ENCODE measurements around the gene ERN2. TPM values are rescaled to one million over a fixed set of nuclear protein-coding genes. Genes with fewer than 3 reads are reported as not detected.

ERN2 gene
- total RNA-seq, 1 experiment from 2014 or later: 0.47 TPM

- H2AFZ ChIP-seq (ENCODE audit: low read depth, low read length, poor library complexity, severe bottlenecking): no peak overlapping the region
- no peaks in the 10 kb centered on the region for H3K27me3 ChIP-seq (ENCODE audit: insufficient read depth, low read length)
- RAD21 ChIA-PET (ENCODE audit: low non-redundant PET in 1 of 2, low total read pairs in 2 of 2, uncharacterized antibody in 2 of 2, unreplicated experiment in 2 of 2): no interaction called here
- no peak for DNase-seq (ENCODE audit: low read depth, low spot score)
- no peaks in the 10 kb centered on the region for H3K9me3 ChIP-seq (ENCODE audit: control insufficient read depth in 1 of 2, insufficient read depth in 1 of 2, low read depth in 1 of 2, low read length in 2 of 2)
- no peak overlapping the region for H3K4me3 ChIP-seq (replicated peaks in 1 of 2; ENCODE audit: low read depth in 1 of 2, low read length in 2 of 2)
- peak; percentile 33 for ATAC-seq
- no TSS peak for BruUV-seq (replicated peaks)
- no peaks in the 10 kb centered on the region for H4K20me1 ChIP-seq (ENCODE audit: insufficient read depth)
- no peaks in the 10 kb centered on the region for H3K9me2 ChIP-seq (ENCODE audit: insufficient read depth)
- no peak for TF ChIP-seq SRF (IDR thresholded peaks at IDR 0.05; ENCODE audit: low read depth)
- POLR2A ChIA-PET: no interaction called here
- peaks cover 35 to 47% of the 10 kb centered on the region in 2 experiments for H3K36me3 ChIP-seq (ENCODE audit: control insufficient read depth in 1 of 2, insufficient read depth in 2 of 2, low read length in 2 of 2)
- peaks cover 16% of the 10 kb centered on the region for H3K79me2 ChIP-seq (ENCODE audit: insufficient read depth, low read length)
- no peak overlapping the region for H3K4me2 ChIP-seq (ENCODE audit: low read length)
- H3K27ac ChIP-seq (ENCODE audit: low read depth, low read length): no peak overlapping the region
- CTCF ChIA-PET: no interaction called here
- no peak overlapping the region for H3K9ac ChIP-seq (ENCODE audit: low read length)
- intact Hi-C loops (cut with micrococcal nuclease): no loop called here
- peaks cover 0 to 5% of the 10 kb centered on the region in 2 experiments; a peak in 1 of 4 replicates for H3K4me1 ChIP-seq (ENCODE audit: control insufficient read depth in 1 of 2, insufficient read depth in 2 of 2, low read length in 2 of 2)
Measured at GRCh38 chr16:23690771-23691482, 22.1 kb downstream of the ERN2 start.

- no peak overlapping the region for H3K4me3 ChIP-seq (replicated peaks in 1 of 2; ENCODE audit: low read depth in 1 of 2, low read length in 2 of 2)
- peaks cover 45 to 57% of the 10 kb centered on the region in 2 experiments for H3K36me3 ChIP-seq (ENCODE audit: control insufficient read depth in 1 of 2, insufficient read depth in 2 of 2, low read length in 2 of 2)
- H3K4me2 ChIP-seq (ENCODE audit: low read length): no peak overlapping the region
- H3K4me1 ChIP-seq (ENCODE audit: control insufficient read depth in 1 of 2, insufficient read depth in 2 of 2, low read length in 2 of 2): peaks cover 0 to 5% of the 10 kb centered on the region in 2 experiments; a peak in 1 of 4 replicates
- no peaks in the 10 kb centered on the region for H3K27me3 ChIP-seq (ENCODE audit: insufficient read depth, low read length)
- H2AFZ ChIP-seq (ENCODE audit: low read depth, low read length, poor library complexity, severe bottlenecking): no peak overlapping the region
- TSS peak; percentile 54 for BruUV-seq (replicated peaks)
- ChIA-PET RAD21 (ENCODE audit: low non-redundant PET in 1 of 2, low total read pairs in 2 of 2, uncharacterized antibody in 2 of 2, unreplicated experiment in 2 of 2) (no interaction called here), CTCF (no interaction called here), POLR2A (interaction anchor here (1.3 kb wide), 1 partner anchor 38 kb away, joined by 3 read pairs; no protein-coding TSS in a partner anchor)
- peaks cover 28% of the 10 kb centered on the region for H3K79me2 ChIP-seq (ENCODE audit: insufficient read depth, low read length)
- H3K9me2 ChIP-seq (ENCODE audit: insufficient read depth): no peaks in the 10 kb centered on the region
- TF ChIP-seq POLR2AphosphoS5 (IDR thresholded peaks at IDR 0.05; ENCODE audit: low read depth, low read length): 0 out of 2 replicates have a peak, but pooled peaks have one; percentile 20
- no peak for TF ChIP-seq SIN3A (IDR thresholded peaks at IDR 0.05; ENCODE audit: low read depth)
- no peak for TF ChIP-seq ATF3 (IDR thresholded peaks at IDR 0.05)
- no peak for TF ChIP-seq EGR1 (IDR thresholded peaks at IDR 0.05; ENCODE audit: low read depth)
- no peak for TF ChIP-seq SP1 (IDR thresholded peaks at IDR 0.05; ENCODE audit: low read depth)
- DNase-seq (ENCODE audit: low read depth, low spot score) (no peak), ATAC-seq (no peak)
- intact Hi-C loops (cut with micrococcal nuclease): no loop called here
- no peaks in the 10 kb centered on the region for H4K20me1 ChIP-seq (ENCODE audit: insufficient read depth)
- no peaks in the 10 kb centered on the region for H3K9me3 ChIP-seq (ENCODE audit: control insufficient read depth in 1 of 2, insufficient read depth in 1 of 2, low read depth in 1 of 2, low read length in 2 of 2)
- H3K27ac ChIP-seq (ENCODE audit: low read depth, low read length): no peak overlapping the region
- no peak overlapping the region for H3K9ac ChIP-seq (ENCODE audit: low read length)
Measured at GRCh38 chr16:23689442-23690187, 23.4 kb downstream of the ERN2 start.
